Muscle of leg (tissue), 11 donors: ENCODE results near the gene FLT3. TPM values are rescaled to one million over a fixed set of nuclear protein-coding genes. Genes with fewer than 3 reads are reported as not detected.
"Not testable (repeated sequence)": the region's sequence is repeated elsewhere in the genome, so short reads cannot be mapped to it uniquely, and the experiment has no call there.

Experiments used
- DNase-seq: peaks from one replicate; pipeline ENCODE4 v3.0.0; 2013
- H3K27ac ChIP-seq: one replicate; pipeline ENCODE4 v1.5.1; 2013; ENCODE audit warnings: mild to moderate bottlenecking, low read length, control low read depth
- H3K27me3 ChIP-seq: one replicate; pipeline ENCODE4 v1.6.1; 2013; ENCODE audit warnings: low read length; ENCODE audit not compliant: control insufficient read depth, insufficient read depth
- H3K36me3 ChIP-seq: one replicate; pipeline ENCODE4 v1.6.1; 2013; ENCODE audit warnings: low read length; ENCODE audit not compliant: control insufficient read depth, insufficient read depth
- H3K4me1 ChIP-seq: one replicate; pipeline ENCODE4 v1.6.1; 2013; ENCODE audit warnings: low read length; ENCODE audit not compliant: control insufficient read depth, insufficient read depth
- H3K4me3 ChIP-seq: one replicate; pipeline ENCODE4 v1.5.1; 2013; ENCODE audit warnings: low read length, control low read depth
- H3K9me3 ChIP-seq: replicated peaks from 2 replicates; pipeline ENCODE4 v1.6.1; 2013; ENCODE audit warnings: low read depth, low read length; ENCODE audit not compliant: control insufficient read depth
- WGBS: methylation state at CpG from one replicate; pipeline ENCODE4 v1.1.5; 2013; ENCODE audit warnings: missing lambda C conversion rate; ENCODE audit not compliant: insufficient coverage; 5-methylcytosine and 5-hydroxymethylcytosine counted together
- polyA plus RNA-seq, 8 donors: library from polyadenylated mRNA; unstranded; fragments of 120-200 nt; gene quantifications; one replicate each; pipeline versions ENCODE4 v1.2.1 to v1.2.3, GENCODE V29; 2013; ENCODE audit warnings: inconsistent platforms in 1 of 8, low replicate concordance in 1 of 8; ENCODE audit not compliant: insufficient read length in 8 of 8, insufficient read depth in 1 of 8
- total RNA-seq: library from RNA; stranded (reverse); fragments of 120-200 nt; gene quantifications from one replicate; pipeline ENCODE4 v1.2.4, GENCODE V29; 2013

Gene FLT3
- total and polyA plus RNA-seq, 9 donors: 0.08 to 0.32 (median 0.16) TPM

DNA sequence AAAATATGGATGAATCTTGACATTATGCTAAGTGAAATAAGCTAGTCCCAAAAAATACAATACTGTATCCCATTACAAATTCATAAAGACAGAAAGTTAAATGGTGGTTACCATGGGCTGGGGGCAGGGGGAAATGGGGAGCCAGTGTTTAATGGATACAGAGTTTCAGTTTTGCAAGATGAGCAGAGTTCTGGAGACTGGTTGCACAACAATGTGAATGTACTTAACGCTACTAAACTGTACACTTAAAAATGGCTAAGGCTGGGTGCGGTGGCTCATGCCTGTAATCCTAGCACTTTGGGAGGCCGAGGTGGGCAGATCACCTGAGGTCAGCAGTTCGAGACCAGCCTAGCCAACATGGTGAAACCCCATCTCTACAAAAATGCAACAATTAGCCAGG, 1.5 kb upstream of the FLT3 start:
- 83% methylated on average over 2 of the region's 4 CpGs for WGBS
- not testable (repeated sequence) for H3K9me3 ChIP-seq, H3K36me3 ChIP-seq, H3K27ac ChIP-seq, H3K4me3 ChIP-seq, DNase-seq, H3K4me1 ChIP-seq
- peaks cover 44% of the 10 kb centered on the region for H3K27me3 ChIP-seq

DNA sequence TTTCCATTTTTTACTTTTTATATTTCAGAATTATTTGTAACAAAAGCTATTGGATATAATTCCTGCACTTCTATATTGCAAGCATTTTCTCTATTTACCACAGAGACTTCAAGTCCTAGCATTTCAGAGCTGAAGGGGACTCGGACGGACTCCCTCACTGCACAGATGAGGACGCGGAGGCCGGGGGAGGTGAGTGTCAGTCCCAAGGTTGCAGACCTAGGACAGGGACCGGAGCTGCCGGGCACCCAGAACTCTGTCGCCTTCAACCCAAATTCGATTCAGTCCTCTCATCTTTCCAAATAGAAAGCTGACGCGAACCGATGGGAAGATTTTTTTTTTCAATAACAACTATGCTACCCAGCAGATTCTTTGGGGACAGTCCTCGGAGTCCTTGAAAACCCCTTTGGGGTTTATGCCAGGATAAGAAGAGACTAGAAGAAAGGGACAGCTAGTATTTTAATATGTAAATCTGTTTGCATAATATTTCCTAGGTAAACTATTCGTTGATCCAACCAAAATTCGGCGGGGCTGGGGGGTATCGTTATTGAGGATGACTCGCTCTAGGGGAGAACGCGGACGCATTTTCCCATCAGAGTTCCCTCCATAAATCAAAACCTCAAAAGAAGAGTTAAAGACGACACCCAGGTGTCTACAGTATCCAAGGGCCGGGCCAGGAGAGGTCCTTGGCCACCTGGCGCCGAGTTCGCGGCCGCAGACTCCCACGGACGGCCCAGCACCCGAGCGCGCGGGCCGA, 803 bp downstream of the FLT3 start:
- H3K27ac ChIP-seq: no peak overlapping the region
- no peak overlapping the region for H3K4me3 ChIP-seq
- H3K27me3 ChIP-seq: peaks cover 49% of the 10 kb centered on the region
- peaks cover 5% of the 10 kb centered on the region for H3K4me1 ChIP-seq
- WGBS: 4% methylated on average over 18 of the region's 35 CpGs
- H3K9me3 ChIP-seq: peaks cover 5% of the 10 kb centered on the region
- no peak for DNase-seq
- H3K36me3 ChIP-seq: no peaks in the 10 kb centered on the region

DNA sequence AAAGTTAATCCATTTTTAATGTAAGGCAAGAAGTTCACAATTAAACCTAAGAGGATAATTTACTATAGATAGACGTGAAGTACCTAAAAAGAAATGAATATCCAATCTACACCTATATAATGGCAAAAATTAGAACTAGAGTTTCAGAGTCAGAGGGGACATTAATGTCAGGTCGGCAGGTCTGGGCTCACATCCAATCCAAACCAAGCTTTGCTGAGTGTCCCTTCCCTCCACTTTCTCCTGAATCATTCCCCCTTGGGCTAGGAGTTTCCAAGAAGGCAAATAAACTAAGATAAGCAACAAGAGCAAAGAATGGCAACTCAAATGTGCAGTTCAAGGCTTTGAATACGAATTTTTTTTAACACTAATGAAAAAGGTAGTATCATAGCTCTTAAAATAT, 2.9 kb downstream of the FLT3 start:
- H3K27me3 ChIP-seq: peaks cover 46% of the 10 kb centered on the region
- peaks cover 5% of the 10 kb centered on the region for H3K9me3 ChIP-seq
- H3K4me1 ChIP-seq: peaks cover 5% of the 10 kb centered on the region
- no peaks in the 10 kb centered on the region for H3K36me3 ChIP-seq
- no peak overlapping the region for H3K4me3 ChIP-seq
- WGBS: no CpG with 5 or more reads among the region's 3 CpGs
- DNase-seq: no peak
- no peak overlapping the region for H3K27ac ChIP-seq

DNA sequence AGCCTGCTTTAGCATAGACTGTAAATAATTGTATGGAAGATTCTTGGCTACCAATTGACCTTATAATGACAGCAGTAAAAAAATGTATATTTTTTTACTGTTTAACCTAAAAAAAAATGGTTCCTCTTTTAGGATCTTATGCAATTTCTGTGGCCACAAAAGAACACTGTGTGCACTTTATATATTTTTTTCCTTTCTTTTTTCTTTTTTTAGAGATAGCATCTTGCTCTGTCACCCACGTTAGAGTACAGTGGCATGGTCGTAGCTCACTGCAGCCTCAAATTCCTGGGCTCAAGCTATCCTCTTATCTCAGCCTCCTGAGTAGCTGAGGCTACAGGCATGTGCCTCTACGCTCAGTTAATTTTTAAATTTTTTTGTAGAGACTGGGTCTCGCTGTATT, 6.1 kb downstream of the FLT3 start:
- no peak overlapping the region for H3K27ac ChIP-seq
- H3K9me3 ChIP-seq: peaks cover 5% of the 10 kb centered on the region
- peaks cover 21% of the 10 kb centered on the region for H3K27me3 ChIP-seq
- H3K4me1 ChIP-seq: no peaks in the 10 kb centered on the region
- no peak overlapping the region for H3K4me3 ChIP-seq
- H3K36me3 ChIP-seq: no peaks in the 10 kb centered on the region
- 70% methylated on average over 2 of the region's 4 CpGs for WGBS
- no peak for DNase-seq

DNA sequence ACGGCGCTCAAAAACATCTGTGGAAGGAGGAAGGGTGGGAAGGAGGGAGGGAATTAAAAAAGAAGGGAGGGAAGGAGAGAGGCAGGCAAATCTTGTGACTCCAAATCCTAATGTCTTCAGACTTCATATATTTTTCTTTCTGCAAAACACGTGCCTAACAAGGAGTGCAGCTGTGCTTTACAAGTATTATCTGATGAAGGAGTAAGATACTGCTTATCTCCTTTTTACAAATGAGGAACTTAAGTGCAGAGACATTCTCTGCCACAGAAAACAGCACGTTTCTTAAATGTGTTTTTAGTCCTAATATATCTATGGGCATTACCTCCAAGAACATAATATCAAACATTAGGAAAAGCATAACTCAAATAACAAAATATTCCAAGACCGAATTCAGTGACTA, 6.5 kb downstream of the FLT3 start:
- no CpG with 5 or more reads among the region's 5 CpGs for WGBS
- H3K36me3 ChIP-seq: no peaks in the 10 kb centered on the region
- no peak for DNase-seq
- peaks cover 20% of the 10 kb centered on the region for H3K27me3 ChIP-seq
- H3K9me3 ChIP-seq: peaks cover 5% of the 10 kb centered on the region
- no peak overlapping the region for H3K27ac ChIP-seq
- H3K4me1 ChIP-seq: no peaks in the 10 kb centered on the region
- H3K4me3 ChIP-seq: no peak overlapping the region

DNA sequence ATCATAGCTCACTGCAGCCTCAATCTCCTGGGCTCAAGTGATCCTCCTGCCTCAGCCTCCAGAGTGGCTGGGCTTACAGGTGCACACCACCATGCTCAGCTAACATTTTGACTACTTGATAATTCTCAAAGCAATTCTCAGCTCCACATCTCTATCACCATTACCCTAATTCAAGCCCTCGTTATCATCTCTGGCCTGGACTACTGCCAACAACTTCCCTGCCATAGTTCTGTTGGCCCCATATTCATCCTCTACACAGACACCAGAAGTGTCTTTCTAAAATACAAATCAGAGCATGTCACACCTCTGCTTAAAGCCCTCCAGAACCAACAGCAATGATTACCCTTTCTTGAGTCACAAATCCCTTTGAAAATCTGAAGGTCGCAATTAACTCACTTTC, 7.9 kb downstream of the FLT3 start:
- Histone ChIP-seq H3K27me3 (peaks cover 12% of the 10 kb centered on the region), H3K27ac (no peak overlapping the region), H3K4me3 (no peak overlapping the region), H3K9me3 (no peaks in the 10 kb centered on the region), H3K36me3 (no peaks in the 10 kb centered on the region), H3K4me1 (no peaks in the 10 kb centered on the region)
- DNase-seq: no peak
- 50% methylated on average over 1 of the region's 2 CpGs for WGBS

DNA sequence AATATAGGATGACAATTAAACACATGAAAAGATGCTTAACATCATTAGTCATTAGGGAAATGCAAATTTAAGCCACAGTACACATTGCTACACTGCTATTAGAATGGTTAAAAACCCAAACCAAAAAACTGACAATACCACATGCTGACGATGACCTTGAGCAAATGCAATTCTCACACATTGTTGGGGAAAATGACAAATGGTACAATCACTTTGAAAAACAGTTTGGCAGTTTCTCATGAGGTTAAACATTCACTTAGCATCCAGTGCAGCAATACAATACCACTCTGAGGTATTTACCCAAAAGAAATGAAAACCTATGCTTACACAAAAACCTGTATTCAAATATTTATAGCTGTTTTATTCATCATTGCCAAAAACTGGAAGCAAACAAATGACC, 11.3 kb downstream of the FLT3 start:
- Histone ChIP-seq H3K27me3 (no peaks in the 10 kb centered on the region), H3K27ac (no peak overlapping the region), H3K36me3 (no peaks in the 10 kb centered on the region), H3K9me3 (no peaks in the 10 kb centered on the region), H3K4me3 (no peak overlapping the region), H3K4me1 (no peaks in the 10 kb centered on the region)
- no peak for DNase-seq
- no CpG with 5 or more reads among the region's 1 CpG for WGBS

DNA sequence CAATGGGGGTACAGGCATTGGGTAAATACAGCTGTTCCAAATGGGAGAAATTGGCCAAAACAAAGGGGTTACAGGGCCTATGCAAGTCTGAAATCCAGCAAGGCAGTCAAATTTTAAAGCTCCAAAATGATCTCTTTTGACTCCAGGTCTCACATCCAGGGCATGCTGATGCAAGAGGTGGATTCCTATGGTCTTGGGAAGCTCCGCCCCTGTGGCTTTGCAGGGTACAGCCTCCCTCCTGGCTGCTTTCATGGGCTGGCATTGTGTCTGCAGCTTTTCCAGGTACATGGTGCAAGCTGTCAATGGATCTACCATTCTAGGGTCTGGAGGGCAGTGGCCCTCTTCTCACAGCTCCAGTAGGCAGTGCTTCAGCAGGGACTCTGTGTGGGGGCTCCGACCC, 22.6 kb downstream of the FLT3 start:
- H3K27me3 ChIP-seq, H3K27ac ChIP-seq, H3K9me3 ChIP-seq, H3K36me3 ChIP-seq, H3K4me1 ChIP-seq, H3K4me3 ChIP-seq, DNase-seq: not testable (repeated sequence)
- 100% methylated on average over 2 of the region's 2 CpGs for WGBS

DNA sequence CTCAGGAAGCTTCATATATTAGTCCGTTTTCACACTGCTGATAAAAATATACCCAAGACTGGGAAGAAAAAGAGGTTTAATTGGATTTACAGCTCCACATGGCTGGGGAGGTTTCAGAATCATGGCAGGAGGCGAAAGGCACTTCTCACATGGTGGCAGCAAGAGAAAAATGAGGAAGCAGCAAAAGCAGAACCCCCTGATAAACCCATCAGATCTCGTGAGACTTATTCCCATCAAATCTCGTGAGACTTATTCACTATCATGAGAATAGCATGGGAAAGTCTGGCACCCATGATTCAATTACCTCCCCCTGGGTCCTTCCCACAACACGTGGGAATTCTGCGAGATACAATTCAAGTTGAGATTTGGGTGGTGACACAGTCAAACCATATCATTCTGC, 23.1 kb downstream of the FLT3 start:
- WGBS: 60% methylated on average over 1 of the region's 6 CpGs

DNA sequence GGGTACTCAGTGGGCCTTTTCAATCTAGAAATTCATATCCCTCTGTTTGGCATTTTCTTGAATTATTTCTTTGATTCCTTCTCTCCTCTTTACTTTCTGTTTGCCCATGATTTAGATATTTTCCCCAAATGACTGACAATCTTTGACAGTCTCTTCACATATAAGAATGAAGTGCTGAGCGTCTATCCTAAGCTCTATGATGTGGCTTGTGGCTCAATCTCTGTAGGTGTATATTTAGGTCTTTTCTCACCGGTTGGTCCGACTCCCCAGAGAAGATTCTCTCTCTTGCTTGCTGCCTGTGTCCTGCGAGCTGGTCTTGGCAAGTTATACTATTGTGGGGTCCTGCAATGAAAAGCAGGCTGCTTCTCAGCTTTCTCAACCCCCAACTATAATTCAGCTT, 29.0 kb downstream of the FLT3 start:
- H3K36me3 ChIP-seq: no peaks in the 10 kb centered on the region
- H3K27me3 ChIP-seq: no peaks in the 10 kb centered on the region
- no peak overlapping the region for H3K27ac ChIP-seq
- H3K9me3 ChIP-seq: no peaks in the 10 kb centered on the region
- 100% methylated on average over 2 of the region's 4 CpGs for WGBS
- H3K4me1 ChIP-seq: no peaks in the 10 kb centered on the region
- no peak overlapping the region for H3K4me3 ChIP-seq
- no peak for DNase-seq

More for the DNA sequence above, 23.1 kb downstream of the FLT3 start:
- Histone ChIP-seq H3K27ac (no peak overlapping the region), H3K27me3 (no peaks in the 10 kb centered on the region), H3K4me1 (no peaks in the 10 kb centered on the region), H3K9me3 (no peaks in the 10 kb centered on the region), H3K4me3 (no peak overlapping the region), H3K36me3 (no peaks in the 10 kb centered on the region)
- DNase-seq: no peak

DNA sequence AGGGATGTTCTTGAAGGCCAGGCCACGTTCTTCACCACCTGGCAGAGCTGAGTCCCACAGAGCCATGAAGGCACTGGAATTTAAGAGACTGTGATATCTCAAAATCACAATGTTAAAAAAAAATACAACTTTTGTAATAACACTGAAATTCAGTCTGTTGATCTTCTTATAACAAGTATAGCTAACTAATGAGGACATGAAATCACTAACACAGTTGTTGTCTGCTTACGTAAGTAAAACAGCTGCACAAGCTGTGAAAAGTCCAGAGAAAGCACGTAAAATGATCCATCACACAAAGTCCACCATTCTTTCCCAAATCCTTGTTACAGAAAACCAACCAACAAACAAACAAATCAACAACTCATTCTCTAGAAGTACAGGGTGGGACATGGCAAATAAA, 32.9 kb downstream of the FLT3 start:
- WGBS: no CpG with 5 or more reads among the region's 3 CpGs
- H3K27ac ChIP-seq: peak overlapping the region; percentile 74
- DNase-seq: peak; percentile 77
- no peaks in the 10 kb centered on the region for H3K36me3 ChIP-seq
- no peaks in the 10 kb centered on the region for H3K4me1 ChIP-seq
- no peak overlapping the region for H3K4me3 ChIP-seq
- no peaks in the 10 kb centered on the region for H3K27me3 ChIP-seq
- H3K9me3 ChIP-seq: no peaks in the 10 kb centered on the region
